Measurements from ENCODE around the gene OTOG.

The OTOG gene

GRCh38 chr11:17642980-17643379 is 95.9 kb downstream of the OTOG start:
- no peak for DNase-seq (ENCODE audit: insufficient read length, low spot score)
- no peak for FAIRE-seq

GRCh38 chr11:17643506-17644405 is 96.7 kb downstream of the OTOG start:
- DNase-seq (ENCODE audit: insufficient read length, low spot score) = no peak
- no peak for FAIRE-seq

- DNase-seq (ENCODE audit: insufficient read length, low spot score) = no peak
- FAIRE-seq = no peak
Observed at GRCh38 chr11:17645190-17645970, 98.3 kb downstream of the OTOG start.

- DNase-seq (ENCODE audit: insufficient read length, low spot score) = no peak
- FAIRE-seq = no peak
Observed at GRCh38 chr11:17646451-17647145, 99.5 kb downstream of the OTOG start.

GRCh38 chr11:17648528-17648927 is 101.5 kb downstream of the OTOG start:
- FAIRE-seq = no peak
- DNase-seq (ENCODE audit: insufficient read length, low spot score) = no peak

GRCh38 chr11:17649261-17649660 is 102.2 kb downstream of the OTOG start:
- DNase-seq (ENCODE audit: insufficient read length, low spot score) = no peak
- no peak for FAIRE-seq

- FAIRE-seq (no peak), DNase-seq (ENCODE audit: insufficient read length, low spot score) (no peak)
Observed at GRCh38 chr11:17649696-17650095, 102.6 kb downstream of the OTOG start.

GRCh38 chr11:17650127-17650911 is 103.3 kb downstream of the OTOG start:
- DNase-seq (ENCODE audit: insufficient read length, low spot score) (no peak), FAIRE-seq (no peak)

GRCh38 chr11:17651061-17651460 is 104.0 kb downstream of the OTOG start:
- FAIRE-seq = no peak
- DNase-seq (ENCODE audit: insufficient read length, low spot score) = no peak

- FAIRE-seq (no peak), DNase-seq (ENCODE audit: insufficient read length, low spot score) (no peak)
Observed at GRCh38 chr11:17651681-17652080, 104.6 kb downstream of the OTOG start.

- FAIRE-seq = no peak
- DNase-seq (ENCODE audit: insufficient read length, low spot score) = no peak
Observed at GRCh38 chr11:17652556-17652955, 105.5 kb downstream of the OTOG start.

GRCh38 chr11:17653611-17654010 is 106.6 kb downstream of the OTOG start:
- DNase-seq (ENCODE audit: insufficient read length, low spot score) (no peak), FAIRE-seq (no peak)

- DNase-seq (ENCODE audit: insufficient read length, low spot score) (no peak), FAIRE-seq (no peak)
Observed at GRCh38 chr11:17655682-17656081, 108.6 kb downstream of the OTOG start.

- FAIRE-seq (no peak), DNase-seq (ENCODE audit: insufficient read length, low spot score) (no peak)
Observed at GRCh38 chr11:17658211-17658610, 111.2 kb downstream of the OTOG start.

GRCh38 chr11:17668166-17668565 is 121.1 kb downstream of the OTOG start:
- DNase-seq (ENCODE audit: insufficient read length, low spot score) = no peak
- no peak for FAIRE-seq

- no peak for DNase-seq (ENCODE audit: insufficient read length, low spot score)
- FAIRE-seq = no peak
Observed at GRCh38 chr11:17672469-17672868, 125.4 kb downstream of the OTOG start.

- DNase-seq (ENCODE audit: insufficient read length, low spot score) (no peak), FAIRE-seq (no peak)
Observed at GRCh38 chr11:17673951-17674350, 126.9 kb downstream of the OTOG start.

- FAIRE-seq = no peak
- no peak for DNase-seq (ENCODE audit: insufficient read length, low spot score)
Observed at GRCh38 chr11:17682848-17683247, 135.8 kb downstream of the OTOG start.

GRCh38 chr11:17683377-17684161 is 136.5 kb downstream of the OTOG start:
- DNase-seq (ENCODE audit: insufficient read length, low spot score) (no peak), FAIRE-seq (no peak)

- no peak for DNase-seq (ENCODE audit: insufficient read length, low spot score)
- no peak for FAIRE-seq
Observed at GRCh38 chr11:17684550-17684949, 137.5 kb downstream of the OTOG start.
